ENCODE results near the gene RAD51D.

The RAD51D gene

GRCh38 chr17:35163886-35164285 lies 44.2 kb upstream of the RAD51D start:
- H3K4me3 ChIP-seq (ENCODE audit: low read depth in 1 of 2, low read length in 1 of 2) = no peak overlapping the region
- no peak overlapping the region for H3K27ac ChIP-seq
- no peaks in the 10 kb centered on the region for H3K4me1 ChIP-seq (ENCODE audit: control insufficient read depth in 1 of 2, insufficient read depth in 1 of 2, low read depth in 1 of 2, low read length in 1 of 2)
- peaks cover 38% of the 10 kb centered on the region for H3K27me3 ChIP-seq
- H3K36me3 ChIP-seq = no peaks in the 10 kb centered on the region
- TF ChIP-seq, protein P1, sequence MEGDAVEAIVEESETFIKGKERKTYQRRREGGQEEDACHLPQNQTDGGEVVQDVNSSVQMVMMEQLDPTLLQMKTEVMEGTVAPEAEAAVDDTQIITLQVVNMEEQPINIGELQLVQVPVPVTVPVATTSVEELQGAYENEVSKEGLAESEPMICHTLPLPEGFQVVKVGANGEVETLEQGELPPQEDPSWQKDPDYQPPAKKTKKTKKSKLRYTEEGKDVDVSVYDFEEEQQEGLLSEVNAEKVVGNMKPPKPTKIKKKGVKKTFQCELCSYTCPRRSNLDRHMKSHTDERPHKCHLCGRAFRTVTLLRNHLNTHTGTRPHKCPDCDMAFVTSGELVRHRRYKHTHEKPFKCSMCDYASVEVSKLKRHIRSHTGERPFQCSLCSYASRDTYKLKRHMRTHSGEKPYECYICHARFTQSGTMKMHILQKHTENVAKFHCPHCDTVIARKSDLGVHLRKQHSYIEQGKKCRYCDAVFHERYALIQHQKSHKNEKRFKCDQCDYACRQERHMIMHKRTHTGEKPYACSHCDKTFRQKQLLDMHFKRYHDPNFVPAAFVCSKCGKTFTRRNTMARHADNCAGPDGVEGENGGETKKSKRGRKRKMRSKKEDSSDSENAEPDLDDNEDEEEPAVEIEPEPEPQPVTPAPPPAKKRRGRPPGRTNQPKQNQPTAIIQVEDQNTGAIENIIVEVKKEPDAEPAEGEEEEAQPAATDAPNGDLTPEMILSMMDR (IDR thresholded peaks at IDR 0.05) = no peak
- no peaks in the 10 kb centered on the region for H3K9me3 ChIP-seq

- TF ChIP-seq, protein P1 (IDR thresholded peaks at IDR 0.05) = no peak
- Histone ChIP-seq H3K27me3 (peaks cover 38% of the 10 kb centered on the region), H3K36me3 (no peaks in the 10 kb centered on the region), H3K4me3 (ENCODE audit: low read depth in 1 of 2, low read length in 1 of 2) (no peak overlapping the region), H3K9me3 (no peaks in the 10 kb centered on the region), H3K4me1 (ENCODE audit: control insufficient read depth in 1 of 2, insufficient read depth in 1 of 2, low read depth in 1 of 2, low read length in 1 of 2) (no peaks in the 10 kb centered on the region), H3K27ac (no peak overlapping the region)
These were observed 43.1 kb upstream of the RAD51D start for GRCh38 chr17:35162755-35163154.

- H3K4me1 ChIP-seq (ENCODE audit: control insufficient read depth in 1 of 2, insufficient read depth in 1 of 2, low read depth in 1 of 2, low read length in 1 of 2) = no peaks in the 10 kb centered on the region
- H3K36me3 ChIP-seq = no peaks in the 10 kb centered on the region
- no peak overlapping the region for H3K4me3 ChIP-seq (ENCODE audit: low read depth in 1 of 2, low read length in 1 of 2)
- no peak overlapping the region for H3K27ac ChIP-seq
- peaks cover 38% of the 10 kb centered on the region for H3K27me3 ChIP-seq
- no peaks in the 10 kb centered on the region for H3K9me3 ChIP-seq
- TF ChIP-seq, protein P1 (IDR thresholded peaks at IDR 0.05) = no peak
These were observed 41.7 kb upstream of the RAD51D start for GRCh38 chr17:35161281-35161761.

DNA sequence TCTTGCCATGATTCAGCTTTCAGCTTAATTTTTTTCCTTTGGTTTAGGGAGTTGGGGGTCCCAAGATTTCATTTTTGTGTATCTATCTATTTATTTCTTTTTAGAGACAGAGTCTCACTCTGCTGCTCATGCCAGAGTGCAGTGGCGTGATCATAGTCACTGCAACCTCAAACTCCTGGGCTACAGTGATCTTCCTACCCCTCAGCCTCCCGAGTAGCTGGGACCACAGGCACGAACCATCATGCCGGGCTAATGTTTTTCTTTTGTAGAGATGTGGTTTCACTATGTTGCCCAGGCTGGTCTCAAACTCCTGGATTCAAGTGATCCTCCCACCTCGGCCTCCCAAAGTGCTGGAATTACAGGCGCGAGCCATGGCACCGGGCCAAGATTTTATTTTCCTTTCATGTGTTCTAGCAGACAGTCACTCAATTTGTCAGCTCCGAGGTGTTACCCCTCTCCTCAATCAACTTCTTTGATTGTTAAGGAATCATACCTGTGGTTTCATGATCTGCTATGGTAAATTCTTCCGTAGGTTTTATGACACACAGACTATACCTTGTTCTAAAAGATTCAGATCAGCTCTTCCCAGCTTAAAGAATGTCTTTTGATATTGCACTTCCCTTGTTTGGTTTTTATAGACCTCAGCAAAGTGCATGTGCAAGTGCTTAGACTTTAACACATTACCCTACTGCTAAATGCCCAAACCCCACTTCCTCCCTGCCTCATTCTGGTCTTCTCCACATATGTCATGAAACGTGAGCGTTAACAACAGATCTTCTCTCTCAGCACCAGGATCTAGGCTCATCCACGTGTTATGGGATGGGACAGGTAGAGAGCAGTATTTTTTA lies 40.9 kb upstream of the RAD51D start:
- TF ChIP-seq, protein P1 (IDR thresholded peaks at IDR 0.05) = no peak
- Histone ChIP-seq H3K4me3 (ENCODE audit: low read depth in 1 of 2, low read length in 1 of 2) (no peak overlapping the region), H3K27ac (no peak overlapping the region), H3K9me3 (no peaks in the 10 kb centered on the region), H3K36me3 (no peaks in the 10 kb centered on the region), H3K4me1 (ENCODE audit: control insufficient read depth in 1 of 2, insufficient read depth in 1 of 2, low read depth in 1 of 2, low read length in 1 of 2) (no peaks in the 10 kb centered on the region), H3K27me3 (peaks cover 38% of the 10 kb centered on the region)

- no peak overlapping the region for H3K27ac ChIP-seq
These were observed 40.3 kb upstream of the RAD51D start for GRCh38 chr17:35159940-35160339.

More at GRCh38 chr17:35159940-35160339, 40.3 kb upstream of the RAD51D start:
- Histone ChIP-seq H3K36me3 (no peaks in the 10 kb centered on the region), H3K4me1 (ENCODE audit: control insufficient read depth in 1 of 2, insufficient read depth in 1 of 2, low read depth in 1 of 2, low read length in 1 of 2) (no peaks in the 10 kb centered on the region), H3K4me3 (ENCODE audit: low read depth in 1 of 2, low read length in 1 of 2) (no peak overlapping the region), H3K27me3 (peaks cover 32% of the 10 kb centered on the region), H3K9me3 (no peaks in the 10 kb centered on the region)
- TF ChIP-seq, protein P1 (IDR thresholded peaks at IDR 0.05) = no peak

All from neutrophil (primary cell).